PC-3 (cell line): ENCODE data around the gene AP1M2. TPM values are rescaled to one million over a fixed set of nuclear protein-coding genes. Genes with fewer than 3 reads are reported as not detected.

Experiments used
- ATAC-seq: fragments of 200-7000 bp; cut with Tn5 transposase; 2 replicates; pipeline ENCODE4 v1.9.1; 2020; ENCODE audit warnings: mild to moderate bottlenecking, moderate library complexity
- BruUV-seq: library from RNA; stranded (reverse); fragments of 400-500 nt; replicated peaks from 2 replicates; lab custom pipeline; 2021; lab: Mats Ljungman, UMichigan
- CTCF ChIA-PET: fragments of 300-600 bp; sonication (Branson Sonifier 250); formaldehyde crosslinking; loops from one replicate; lab custom pipeline; 2022; ENCODE audit warnings: antibody characterized with exemption; lab: Charles Lee
- POLR2A ChIA-PET: fragments of 300-600 bp; sonication (Branson Sonifier 250); formaldehyde crosslinking; loops from one replicate; lab custom pipeline; 2022; ENCODE audit warnings: antibody characterized with exemption; ENCODE audit not compliant: unreplicated experiment; lab: Charles Lee
- DNase-seq: peaks from one replicate; pipeline ENCODE4 v3.0.0-alpha.2; 2015
- H2AFZ ChIP-seq: fragments of 300-600 bp; sonication (generic); 2 replicates; pipeline ENCODE4 v1.6.0; 2016; ENCODE audit warnings: antibody characterized with exemption, low read length
- H3F3A ChIP-seq: fragments of 300-600 bp; sonication (generic); one replicate; pipeline ENCODE4 v1.6.0; 2017; ENCODE audit warnings: antibody characterized with exemption, low read length, control low read depth, mild to moderate bottlenecking; ENCODE audit not compliant: unreplicated experiment
- H3K27ac ChIP-seq: fragments of 300-600 bp; sonication (generic); 2 replicates; pipeline ENCODE4 v1.5.1; 2016; ENCODE audit warnings: mild to moderate bottlenecking, low read length
- H3K27me3 ChIP-seq: fragments of 300-600 bp; sonication (generic); 2 replicates; pipeline ENCODE4 v1.6.1; 2016; ENCODE audit warnings: low read length, mixed read lengths
- H3K36me3 ChIP-seq: fragments of 300-600 bp; sonication (generic); 2 replicates; pipeline ENCODE4 v1.6.1; 2016; ENCODE audit warnings: low read depth, mixed run types, low read length, mixed read lengths
- H3K4me1 ChIP-seq: fragments of 300-600 bp; sonication (generic); 2 replicates; pipeline ENCODE4 v1.5.1; 2016; ENCODE audit warnings: low read length; ENCODE audit not compliant: insufficient read depth
- H3K4me2 ChIP-seq: fragments of 300-600 bp; sonication (generic); 2 replicates; pipeline ENCODE4 v1.6.0; 2016; ENCODE audit warnings: low read length
- H3K4me3 ChIP-seq: fragments of 300-600 bp; sonication (generic); 2 replicates; pipeline ENCODE4 v1.5.1; 2016; ENCODE audit warnings: mild to moderate bottlenecking, low read length, mixed read lengths
- H3K79me2 ChIP-seq: fragments of 300-600 bp; sonication (generic); 2 replicates; pipeline ENCODE4 v1.6.1; 2017; ENCODE audit warnings: low read length, mixed read lengths
- H3K9ac ChIP-seq: fragments of 300-600 bp; sonication (generic); 2 replicates; pipeline ENCODE4 v1.6.0; 2016; ENCODE audit warnings: mild to moderate bottlenecking, low read length
- H3K9me2 ChIP-seq: fragments of 300-600 bp; sonication (generic); replicated peaks from 2 replicates; pipeline ENCODE4 v1.6.1; 2016; ENCODE audit warnings: mixed run types, low read length, mixed read lengths
- H3K9me3 ChIP-seq: fragments of 300-600 bp; sonication (generic); 2 replicates; pipeline ENCODE4 v1.6.1; 2016; ENCODE audit warnings: low read length, mixed read lengths
- H4K20me1 ChIP-seq: fragments of 300-600 bp; sonication (generic); 2 replicates; pipeline ENCODE4 v1.6.1; 2016; ENCODE audit warnings: low read length, mixed read lengths
- CTCF ChIP-seq: fragments of 300-600 bp; sonication (generic); conservative IDR thresholded peaks from 2 replicates; pipeline ENCODE4 v1.5.1; 2017; ENCODE audit warnings: antibody characterized with exemption, low read depth, mild to moderate bottlenecking, low read length
- EZH2 ChIP-seq: fragments of 300-600 bp; sonication (generic); IDR thresholded peaks from one replicate; pipeline ENCODE4 v1.6.1; 2017; ENCODE audit warnings: antibody characterized with exemption, mild to moderate bottlenecking, low read length; ENCODE audit not compliant: unreplicated experiment
- EZH2phosphoT487 ChIP-seq: fragments of 300-600 bp; sonication (generic); IDR thresholded peaks from 2 replicates; pipeline ENCODE4 v1.6.1; 2018; ENCODE audit warnings: mild to moderate bottlenecking, antibody characterized with exemption, low read length, borderline replicate concordance
- intact Hi-C: fragments of 100-400 bp; cut with micrococcal nuclease; formaldehyde crosslinking; loops from 2 replicates; pipeline ENCODE4 v1.9.0; 2023
- microRNA-seq: library from miRNA; unstranded; fragments of <30 nt; microRNA quantifications from one replicate; pipeline ENCODE4 v1.1.0, GENCODE V29; 2020; ENCODE audit not compliant: unreplicated experiment
- total RNA-seq: library from RNA; depleted of rRNA; stranded (reverse); fragments of >200 nt; gene quantifications from 2 replicates; pipeline ENCODE4 v1.2.3, GENCODE V29; 2014; rRNA removed

AP1M2 gene
- total RNA-seq, 1 experiment from 2014 or later: 50.0 TPM

GRCh38 chr19:10525636-10526035, 61.5 kb downstream of the AP1M2 start:
- Histone ChIP-seq H2AFZ (no peak overlapping the region), H3K9ac (no peak overlapping the region), H3K4me2 (no peak overlapping the region), H4K20me1 (no peaks in the 10 kb centered on the region), H3K4me3 (no peak overlapping the region), H3K79me2 (no peaks in the 10 kb centered on the region), H3K9me2 (no peaks in the 10 kb centered on the region), H3K4me1 (peaks cover 3% of the 10 kb centered on the region; the same call in 1 of the 2 replicates), H3K36me3 (no peaks in the 10 kb centered on the region), H3K9me3 (no peaks in the 10 kb centered on the region), H3K27me3 (no peaks in the 10 kb centered on the region), H3K27ac (no peak overlapping the region), H3F3A (no peaks in the 10 kb centered on the region)
- POLR2A ChIA-PET: no interaction called here
- no peak for ATAC-seq
- CTCF ChIA-PET: no interaction called here
- DNase-seq: no peak
- no TSS peak for BruUV-seq
- TF ChIP-seq EZH2: no peak
- TF ChIP-seq EZH2phosphoT487: no peak
- no peak for TF ChIP-seq CTCF
- intact Hi-C loops: no loop called here

- no peak for TF ChIP-seq EZH2phosphoT487
- no peak for TF ChIP-seq EZH2
- no peak for TF ChIP-seq CTCF
- ChIA-PET CTCF (no interaction called here), POLR2A (interaction anchor here (0.7 kb wide), 1 partner anchor 12 kb away, joined by 23 read pairs; no protein-coding TSS in a partner anchor)
- Histone ChIP-seq H3K27ac (no peak overlapping the region), H3K9me2 (no peaks in the 10 kb centered on the region), H3F3A (no peaks in the 10 kb centered on the region), H2AFZ (no peak overlapping the region), H3K9me3 (no peaks in the 10 kb centered on the region), H3K9ac (no peak overlapping the region), H3K79me2 (no peaks in the 10 kb centered on the region), H3K4me2 (no peak overlapping the region), H4K20me1 (no peaks in the 10 kb centered on the region), H3K4me3 (no peak overlapping the region), H3K36me3 (no peaks in the 10 kb centered on the region), H3K4me1 (peaks cover 7% of the 10 kb centered on the region; the same call in 1 of the 2 replicates), H3K27me3 (no peaks in the 10 kb centered on the region)
- no peak for DNase-seq
- intact Hi-C loops: no loop called here
- no peak for ATAC-seq
- BruUV-seq: no TSS peak
Measured at GRCh38 chr19:10523135-10523636, 63.9 kb downstream of the AP1M2 start.

Small RNA genes within 50 kb of the gene (microRNA-seq; reads per million reads assigned to microRNA genes)
- gene MIR1238: not detected

Other genes starting within 250 kb of the AP1M2 start
- gene ICAM3, start 247.7 kb downstream of the AP1M2 start, total RNA-seq: 37.7 and 46.9 TPM in 2 replicates
- gene TYK2, start 206.7 kb downstream of the AP1M2 start, total RNA-seq: 177 and 201 TPM in 2 replicates
- 560 and 709 TPM in 2 replicates for gene CDC37, start 183.8 kb downstream of the AP1M2 start, total RNA-seq
- 2.8 and 3.1 TPM in 2 replicates for gene PDE4A, start 166.8 kb downstream of the AP1M2 start, total RNA-seq
- 151 and 184 TPM in 2 replicates for gene KEAP1, start 84.0 kb downstream of the AP1M2 start, total RNA-seq
- gene S1PR5, start 69.9 kb downstream of the AP1M2 start, total RNA-seq: 2.4 and 4.1 TPM in 2 replicates
- 53.2 and 65.9 TPM in 2 replicates for gene ATG4D, start 43.4 kb downstream of the AP1M2 start, total RNA-seq
- 52.9 and 72.6 TPM in 2 replicates for gene KRI1, start 21.3 kb downstream of the AP1M2 start, total RNA-seq
- 17.1 and 22.5 TPM in 2 replicates for gene CDKN2D, start 18.3 kb downstream of the AP1M2 start, total RNA-seq
- gene SLC44A2, start 38.2 kb upstream of the AP1M2 start, total RNA-seq: 63.9 and 87.3 TPM in 2 replicates
- 322 and 441 TPM in 2 replicates for gene ILF3, start 67.0 kb upstream of the AP1M2 start, total RNA-seq
- gene QTRT1, start 114.1 kb upstream of the AP1M2 start, total RNA-seq: 72.7 and 79.7 TPM in 2 replicates
- gene DNM2, start 130.8 kb upstream of the AP1M2 start, total RNA-seq: 150 and 211 TPM in 2 replicates
- 81.2 and 94.6 TPM in 2 replicates for gene TMED1, start 248.9 kb upstream of the AP1M2 start, total RNA-seq